ENCODE measurements around the gene PRIM2.
"Not testable (repeated sequence)": the region's sequence is repeated elsewhere in the genome, so short reads cannot be mapped to it uniquely, and the experiment has no call there.

DNA sequence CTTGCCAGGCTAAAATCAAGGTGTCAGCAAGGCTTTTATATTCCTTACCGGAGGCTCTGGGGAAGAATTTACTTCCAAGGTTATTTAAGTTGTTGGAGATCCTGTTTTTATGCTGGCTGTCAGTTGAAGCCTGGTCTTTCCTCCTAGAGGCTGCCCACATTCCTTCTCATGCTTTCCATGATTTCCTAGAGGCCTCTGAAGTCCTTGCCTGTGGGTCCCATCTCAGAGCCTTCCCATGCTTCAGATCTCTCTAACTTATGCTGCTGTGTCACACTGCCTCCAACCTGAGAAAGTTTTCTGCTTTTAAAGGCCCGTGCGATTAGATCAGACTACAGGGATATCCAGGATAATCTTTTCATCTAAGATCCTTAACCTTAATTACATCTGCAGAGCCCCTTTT lies 198.4 kb downstream of the PRIM2 start:
- not testable (repeated sequence) for TF ChIP-seq ZNF143 (CRISPR knock-in tag; IDR thresholded peaks at IDR 0.05); ZNF780A (CRISPR knock-in tag; IDR thresholded peaks at IDR 0.05); ZNF12 (CRISPR knock-in tag; IDR thresholded peaks at IDR 0.05); ETV5 (CRISPR knock-in tag; IDR thresholded peaks at IDR 0.05; ENCODE audit: low read depth); ZNF232 (CRISPR knock-in tag; IDR thresholded peaks at IDR 0.05); FOSL1 (tag; conservative IDR thresholded peaks at IDR 0.05); MXI1 (IDR thresholded peaks at IDR 0.05; ENCODE audit: low read depth, low read length); CREB1 (IDR thresholded peaks at IDR 0.05); CREB1 (CRISPR knock-in tag; IDR thresholded peaks at IDR 0.05)
